Neural cell (in vitro differentiated cells): ENCODE results near the gene TLNRD1. TPM values are rescaled to one million over a fixed set of nuclear protein-coding genes. Genes with fewer than 3 reads are reported as not detected.

Experiments used
- H2AFZ ChIP-seq: fragments of 200-600, 300-800 bp; sonication (generic), shearing (Covaris generic); 2 replicates; pipeline ENCODE4 v1.6.0; 2014; ENCODE audit warnings: low read depth, mild to moderate bottlenecking, antibody characterized with exemption, low read length, moderate library complexity
- H3F3A ChIP-seq: fragments of 200-600 bp; shearing (Covaris generic); 2 replicates; pipeline ENCODE4 v1.6.1; 2016; ENCODE audit warnings: mild to moderate bottlenecking, moderate library complexity, mixed read lengths, antibody characterized with exemption, low read length; ENCODE audit not compliant: insufficient read depth, poor library complexity, severe bottlenecking
- H3K27ac ChIP-seq: fragments of 200-600, 300-800 bp; sonication (generic), shearing (Covaris generic); 2 replicates; pipeline ENCODE4 v1.5.1; 2014; ENCODE audit warnings: mild to moderate bottlenecking, low read length, moderate library complexity
- H3K27me3 ChIP-seq: fragments of 300-800, 200-600 bp; sonication (generic), shearing (Covaris generic); 2 replicates; pipeline ENCODE4 v1.6.0; 2014; ENCODE audit warnings: mild to moderate bottlenecking, low read depth, low read length, moderate library complexity; ENCODE audit not compliant: insufficient read depth
- H3K36me3 ChIP-seq: fragments of 300-800, 200-600 bp; sonication (generic), shearing (Covaris generic); 2 replicates; pipeline ENCODE4 v1.5.1; 2014; ENCODE audit warnings: mild to moderate bottlenecking, antibody characterized with exemption, low read length, moderate library complexity; ENCODE audit not compliant: insufficient read depth
- H3K4me2 ChIP-seq: fragments of 300-800, 200-600 bp; sonication (generic), shearing (Covaris generic); 2 replicates; pipeline ENCODE4 v1.6.0; 2014; ENCODE audit warnings: mild to moderate bottlenecking, low read length
- H3K4me3 ChIP-seq: fragments of 300-800, 200-600 bp; sonication (generic), shearing (Covaris generic); 2 replicates; pipeline ENCODE4 v1.5.1; 2014; ENCODE audit warnings: mild to moderate bottlenecking, low read length, moderate library complexity
- H3K79me2 ChIP-seq: fragments of 200-600 bp; shearing (Covaris generic); replicated peaks from 2 replicates; pipeline ENCODE4 v1.6.0; 2014; ENCODE audit warnings: mild to moderate bottlenecking, low read length, moderate library complexity; ENCODE audit not compliant: insufficient read depth
- H3K9ac ChIP-seq: fragments of 300-800, 200-600 bp; sonication (generic), shearing (Covaris generic); 2 replicates; pipeline ENCODE4 v1.6.1; 2016; ENCODE audit warnings: mild to moderate bottlenecking, low read length, mixed read lengths
- H3K9me2 ChIP-seq: fragments of 200-600 bp; shearing (Covaris generic); 2 replicates; pipeline ENCODE4 v1.6.1; 2016; ENCODE audit warnings: mild to moderate bottlenecking, low read length, mixed read lengths; ENCODE audit not compliant: insufficient read depth
- H3K9me3 ChIP-seq: fragments of 200-600, 300-800 bp; sonication (generic), shearing (Covaris generic); 2 replicates; pipeline ENCODE4 v1.6.1; 2016; ENCODE audit warnings: mild to moderate bottlenecking, mixed run types, low read length, moderate library complexity, mixed read lengths
- H4K20me1 ChIP-seq: fragments of 200-600 bp; shearing (Covaris generic); 2 replicates; pipeline ENCODE4 v1.6.1; 2016; ENCODE audit warnings: mild to moderate bottlenecking, mixed run types; ENCODE audit not compliant: insufficient read depth
- EP300 ChIP-seq: fragments of 450-650 bp; conservative IDR thresholded peaks from 2 replicates; pipeline ENCODE4 v1.6.1; 2014; ENCODE audit warnings: antibody characterized with exemption, mild to moderate bottlenecking, moderate library complexity; ENCODE audit not compliant: poor library complexity, severe bottlenecking
- EZH2 ChIP-seq: fragments of 200-600, 300-800 bp; shearing (Covaris generic), sonication (generic); IDR thresholded peaks from 2 replicates; pipeline ENCODE4 v1.6.1; 2014; ENCODE audit warnings: antibody characterized with exemption, low read length, borderline replicate concordance, mild to moderate bottlenecking; ENCODE audit not compliant: insufficient read depth, poor library complexity, severe bottlenecking
- POLR2AphosphoS5 ChIP-seq: IDR thresholded peaks from 2 replicates; pipeline ENCODE4 v1.6.1; 2012
- RAD21 ChIP-seq: fragments of 450-650 bp; conservative IDR thresholded peaks from 2 replicates; pipeline ENCODE4 v1.6.1; 2014; ENCODE audit warnings: antibody characterized with exemption, mild to moderate bottlenecking, moderate library complexity
- SMC3 ChIP-seq: fragments of 450-650 bp; conservative IDR thresholded peaks from 2 replicates; pipeline ENCODE4 v1.6.1; 2014; ENCODE audit warnings: antibody characterized with exemption, mild to moderate bottlenecking, moderate library complexity; ENCODE audit not compliant: poor library complexity
- TAF1 ChIP-seq: IDR thresholded peaks from 2 replicates; pipeline ENCODE4 v1.6.1; 2012; ENCODE audit warnings: low read depth
- polyA plus RNA-seq: library from polyadenylated mRNA; depleted of rRNA; stranded (reverse); fragments of >200 nt; gene quantifications from 2 replicates; pipeline ENCODE4 v1.2.3, GENCODE V29; 2014
- TF ChIP-seq, protein P1 (sequence below): IDR thresholded peaks from 2 replicates; pipeline ENCODE4 v1.6.1; 2012; ENCODE audit warnings: borderline replicate concordance
- TF ChIP-seq, protein P2 (sequence below): fragments of 450-650 bp; IDR thresholded peaks from 2 replicates; pipeline ENCODE4 v1.5.1; 2014; ENCODE audit warnings: antibody characterized with exemption, mild to moderate bottlenecking, moderate library complexity; ENCODE audit not compliant: poor library complexity, severe bottlenecking

The TLNRD1 gene
- polyA plus RNA-seq, 1 donor from 2014 or later, result 8.2 TPM

GRCh38 chr15:81006124-81006523 is 5.4 kb downstream of the TLNRD1 start:
- Histone ChIP-seq H4K20me1 (no peaks in the 10 kb centered on the region), H3K79me2 (peaks cover 23% of the 10 kb centered on the region)
- TF ChIP-seq TAF1 (no peak), SMC3 (no peak), EZH2 (no peak), EP300 (no peak), RAD21 (no peak)
- TF ChIP-seq, protein P1, sequence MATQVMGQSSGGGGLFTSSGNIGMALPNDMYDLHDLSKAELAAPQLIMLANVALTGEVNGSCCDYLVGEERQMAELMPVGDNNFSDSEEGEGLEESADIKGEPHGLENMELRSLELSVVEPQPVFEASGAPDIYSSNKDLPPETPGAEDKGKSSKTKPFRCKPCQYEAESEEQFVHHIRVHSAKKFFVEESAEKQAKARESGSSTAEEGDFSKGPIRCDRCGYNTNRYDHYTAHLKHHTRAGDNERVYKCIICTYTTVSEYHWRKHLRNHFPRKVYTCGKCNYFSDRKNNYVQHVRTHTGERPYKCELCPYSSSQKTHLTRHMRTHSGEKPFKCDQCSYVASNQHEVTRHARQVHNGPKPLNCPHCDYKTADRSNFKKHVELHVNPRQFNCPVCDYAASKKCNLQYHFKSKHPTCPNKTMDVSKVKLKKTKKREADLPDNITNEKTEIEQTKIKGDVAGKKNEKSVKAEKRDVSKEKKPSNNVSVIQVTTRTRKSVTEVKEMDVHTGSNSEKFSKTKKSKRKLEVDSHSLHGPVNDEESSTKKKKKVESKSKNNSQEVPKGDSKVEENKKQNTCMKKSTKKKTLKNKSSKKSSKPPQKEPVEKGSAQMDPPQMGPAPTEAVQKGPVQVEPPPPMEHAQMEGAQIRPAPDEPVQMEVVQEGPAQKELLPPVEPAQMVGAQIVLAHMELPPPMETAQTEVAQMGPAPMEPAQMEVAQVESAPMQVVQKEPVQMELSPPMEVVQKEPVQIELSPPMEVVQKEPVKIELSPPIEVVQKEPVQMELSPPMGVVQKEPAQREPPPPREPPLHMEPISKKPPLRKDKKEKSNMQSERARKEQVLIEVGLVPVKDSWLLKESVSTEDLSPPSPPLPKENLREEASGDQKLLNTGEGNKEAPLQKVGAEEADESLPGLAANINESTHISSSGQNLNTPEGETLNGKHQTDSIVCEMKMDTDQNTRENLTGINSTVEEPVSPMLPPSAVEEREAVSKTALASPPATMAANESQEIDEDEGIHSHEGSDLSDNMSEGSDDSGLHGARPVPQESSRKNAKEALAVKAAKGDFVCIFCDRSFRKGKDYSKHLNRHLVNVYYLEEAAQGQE, result no peak
- TF ChIP-seq, protein P2, sequence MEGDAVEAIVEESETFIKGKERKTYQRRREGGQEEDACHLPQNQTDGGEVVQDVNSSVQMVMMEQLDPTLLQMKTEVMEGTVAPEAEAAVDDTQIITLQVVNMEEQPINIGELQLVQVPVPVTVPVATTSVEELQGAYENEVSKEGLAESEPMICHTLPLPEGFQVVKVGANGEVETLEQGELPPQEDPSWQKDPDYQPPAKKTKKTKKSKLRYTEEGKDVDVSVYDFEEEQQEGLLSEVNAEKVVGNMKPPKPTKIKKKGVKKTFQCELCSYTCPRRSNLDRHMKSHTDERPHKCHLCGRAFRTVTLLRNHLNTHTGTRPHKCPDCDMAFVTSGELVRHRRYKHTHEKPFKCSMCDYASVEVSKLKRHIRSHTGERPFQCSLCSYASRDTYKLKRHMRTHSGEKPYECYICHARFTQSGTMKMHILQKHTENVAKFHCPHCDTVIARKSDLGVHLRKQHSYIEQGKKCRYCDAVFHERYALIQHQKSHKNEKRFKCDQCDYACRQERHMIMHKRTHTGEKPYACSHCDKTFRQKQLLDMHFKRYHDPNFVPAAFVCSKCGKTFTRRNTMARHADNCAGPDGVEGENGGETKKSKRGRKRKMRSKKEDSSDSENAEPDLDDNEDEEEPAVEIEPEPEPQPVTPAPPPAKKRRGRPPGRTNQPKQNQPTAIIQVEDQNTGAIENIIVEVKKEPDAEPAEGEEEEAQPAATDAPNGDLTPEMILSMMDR, result no peak

DNA sequence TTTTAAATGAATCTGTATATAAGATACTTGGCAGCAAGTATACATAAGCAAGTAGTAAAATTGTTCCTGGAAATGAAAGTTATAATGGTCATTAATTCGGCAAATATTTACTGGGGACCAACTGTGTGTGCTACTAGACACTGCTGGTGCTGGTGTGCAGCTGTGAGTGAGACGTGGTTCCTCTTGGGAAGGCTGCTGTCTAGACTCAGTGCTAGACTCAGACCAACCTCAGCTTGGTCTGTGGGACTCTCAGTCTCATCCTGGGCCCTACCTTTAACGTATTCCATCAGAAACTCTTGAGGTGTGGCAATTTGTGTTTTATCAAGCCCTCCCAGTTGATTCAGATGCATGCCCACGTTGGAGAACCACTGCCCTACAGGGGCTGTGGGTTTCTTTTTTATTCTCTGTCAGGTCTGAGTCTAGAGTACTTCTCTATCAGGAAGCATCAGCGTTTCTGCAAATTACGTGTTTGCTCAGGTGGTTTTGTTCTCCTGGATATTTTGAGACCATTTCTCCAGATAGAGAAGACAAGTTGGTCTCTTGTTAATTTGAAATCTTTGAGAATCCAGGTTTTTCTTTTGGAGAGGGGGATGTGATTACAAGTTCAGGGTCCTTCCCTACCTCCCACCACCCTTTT is 6.8 kb downstream of the TLNRD1 start:
- Histone ChIP-seq H2AFZ (no peak overlapping the region), H4K20me1 (no peaks in the 10 kb centered on the region), H3K9ac (no peak overlapping the region), H3K9me3 (no peaks in the 10 kb centered on the region), H3K27me3 (no peaks in the 10 kb centered on the region), H3F3A (no peaks in the 10 kb centered on the region), H3K4me2 (no peak overlapping the region), H3K9me2 (no peaks in the 10 kb centered on the region), H3K79me2 (peaks cover 23% of the 10 kb centered on the region), H3K27ac (no peak overlapping the region), H3K4me3 (no peak overlapping the region), H3K36me3 (no peaks in the 10 kb centered on the region)
- TF ChIP-seq, protein P1, result no peak
- TF ChIP-seq EP300, result no peak
- no peak for TF ChIP-seq TAF1
- TF ChIP-seq POLR2AphosphoS5, result no peak
- TF ChIP-seq, protein P2, result no peak
- no peak for TF ChIP-seq SMC3

More at GRCh38 chr15:81006124-81006523, 5.4 kb downstream of the TLNRD1 start:
- Histone ChIP-seq H3K27me3 (no peaks in the 10 kb centered on the region), H3K27ac (no peak overlapping the region), H2AFZ (no peak overlapping the region), H3K9ac (no peak overlapping the region), H3F3A (no peaks in the 10 kb centered on the region), H3K4me2 (no peak overlapping the region), H3K9me2 (no peaks in the 10 kb centered on the region), H3K9me3 (no peaks in the 10 kb centered on the region), H3K4me3 (no peak overlapping the region), H3K36me3 (no peaks in the 10 kb centered on the region)
